GM23248 (cell line): Measurements from ENCODE around the gene GNPTG. TPM values are rescaled to one million over a fixed set of nuclear protein-coding genes. Genes with fewer than 3 reads are reported as not detected.

ENCODE experiments used
- DNase-seq: peaks from one replicate; pipeline ENCODE4 v3.0.0-alpha.2; 2015
- H2AFZ ChIP-seq: fragments of 200-600 bp; sonication (generic); 2 replicates; pipeline ENCODE4 v1.6.1; 2016; ENCODE audit warnings: antibody characterized with exemption
- H3F3A ChIP-seq: fragments of 200-600 bp; sonication (generic); 2 replicates; pipeline ENCODE4 v1.6.1; 2016; ENCODE audit warnings: mild to moderate bottlenecking, antibody characterized with exemption, mixed run types; ENCODE audit not compliant: insufficient read depth
- H3K27ac ChIP-seq: fragments of 200-600 bp; sonication (generic); 2 replicates; pipeline ENCODE4 v1.5.1; 2016; ENCODE audit warnings: mild to moderate bottlenecking
- H3K27me3 ChIP-seq: fragments of 200-600 bp; sonication (generic); replicated peaks from 2 replicates; pipeline ENCODE4 v1.6.1; 2016; ENCODE audit warnings: mild to moderate bottlenecking; ENCODE audit not compliant: insufficient read depth
- H3K36me3 ChIP-seq: fragments of 200-600 bp; sonication (generic); 2 replicates; pipeline ENCODE4 v1.6.1; 2016; ENCODE audit warnings: low read depth, mild to moderate bottlenecking
- H3K4me1 ChIP-seq: fragments of 200-600 bp; sonication (generic); 2 replicates; pipeline ENCODE4 v1.6.1; 2016; ENCODE audit warnings: mild to moderate bottlenecking; ENCODE audit not compliant: insufficient read depth
- H3K4me2 ChIP-seq: fragments of 200-600 bp; sonication (generic); one replicate; pipeline ENCODE4 v1.6.1; 2016; ENCODE audit warnings: mild to moderate bottlenecking; ENCODE audit not compliant: unreplicated experiment
- H3K4me3 ChIP-seq: fragments of 200-600 bp; sonication (generic); 2 replicates; pipeline ENCODE4 v1.5.1; 2016; ENCODE audit warnings: mild to moderate bottlenecking
- H3K79me2 ChIP-seq: fragments of 200-600 bp; sonication (generic); 2 replicates; pipeline ENCODE4 v1.6.1; 2016; ENCODE audit warnings: mild to moderate bottlenecking; ENCODE audit not compliant: insufficient read depth
- H3K9ac ChIP-seq: fragments of 200-600 bp; sonication (generic); 2 replicates; pipeline ENCODE4 v1.6.1; 2016; ENCODE audit warnings: mild to moderate bottlenecking
- H3K9me2 ChIP-seq: fragments of 200-600 bp; sonication (generic); 2 replicates; pipeline ENCODE4 v1.6.1; 2016; ENCODE audit warnings: mixed run types, mild to moderate bottlenecking, moderate library complexity; ENCODE audit not compliant: insufficient read depth
- H3K9me3 ChIP-seq: fragments of 200-600 bp; sonication (generic); one replicate; pipeline ENCODE4 v1.6.1; 2017; ENCODE audit warnings: low read depth
- H4K20me1 ChIP-seq: fragments of 200-600 bp; sonication (generic); 2 replicates; pipeline ENCODE4 v1.6.0; 2016; ENCODE audit not compliant: insufficient read depth
- EZH2 ChIP-seq: fragments of 200-600 bp; sonication (generic); IDR thresholded peaks from 2 replicates; pipeline ENCODE4 v1.6.1; 2018; ENCODE audit warnings: antibody characterized with exemption, mild to moderate bottlenecking; ENCODE audit not compliant: insufficient read depth, poor library complexity, severe bottlenecking
- EZH2phosphoT487 ChIP-seq: fragments of 200-600 bp; sonication (generic); IDR thresholded peaks from 2 replicates; pipeline ENCODE4 v1.6.1; 2018; ENCODE audit warnings: antibody characterized with exemption, moderate library complexity, mild to moderate bottlenecking, low read depth; ENCODE audit not compliant: insufficient read depth
- WGBS, 2 experiments: methylation state at CpG; one replicate each; pipeline ENCODE4 v1.1.6; 2015 to 2017; ENCODE audit warnings: low lambda C conversion rate in 2 of 2, low coverage in 1 of 2; ENCODE audit errors: missing lambda C conversion rate in 2 of 2; 5-methylcytosine and 5-hydroxymethylcytosine counted together
- in situ Hi-C: fragments of 300-500 bp; cut with MboI; formaldehyde crosslinking; loops from 2 replicates; pipeline ENCODE4 v1.15.0; 2020
- polyA plus RNA-seq: library from polyadenylated mRNA; unstranded; fragments of >200 nt; fragmentation: Nextera tagmentation; extraction: Ambion mirVana; gene quantifications from 2 replicates; pipeline ENCODE4 v1.2.1, GENCODE V29; 2016
- total RNA-seq: library from RNA; depleted of rRNA; stranded (reverse); fragments of >200 nt; shearing (Covaris generic); gene quantifications from 2 replicates; pipeline ENCODE4 v1.2.3, GENCODE V29; 2014; rRNA removed

Gene GNPTG
- total RNA-seq (52.4 and 85.8 TPM in 2 replicates), polyA plus RNA-seq (99.9 and 109 TPM in 2 replicates)

- Histone ChIP-seq H3K27me3 (no peaks in the 10 kb centered on the region), H3K9ac (peak within 1 kb of the TSS; percentile 92), H3K79me2 (peaks cover 71% of the 10 kb centered on the region), H2AFZ (peak within 1 kb of the TSS; percentile 77), H3K9me3 (no peaks in the 10 kb centered on the region), H3K9me2 (no peaks in the 10 kb centered on the region), H3K4me2 (peak within 1 kb of the TSS; percentile 89), H3K36me3 (no peaks in the 10 kb centered on the region; the same call in 1 of the 2 replicates), H3K27ac (peak within 1 kb of the TSS; percentile 37), H4K20me1 (no peaks in the 10 kb centered on the region), H3K4me1 (peaks cover 7% of the 10 kb centered on the region; the same call in 1 of the 2 replicates), H3F3A (no peaks in the 10 kb centered on the region), H3K4me3 (peak within 1 kb of the TSS; percentile 91)
- TF ChIP-seq EZH2phosphoT487 (no peak), EZH2 (no peak)
- DNase-seq = peak; percentile 93
- 1% methylated on average over 71 to 92 of the region's 98 CpGs for WGBS, 2 experiments
- in situ Hi-C loops = no loop called here
These were observed at the start of gene GNPTG, which contains the start of gene TSR3 for GRCh38 chr16:1351582-1352362. GNPTG (plus strand) TSS chr16:1351931; CDS start chr16:1351966, 35 bp downstream. TSR3 (minus strand) TSS chr16:1351878; CDS start chr16:1351804, 74 bp downstream.

DNA sequence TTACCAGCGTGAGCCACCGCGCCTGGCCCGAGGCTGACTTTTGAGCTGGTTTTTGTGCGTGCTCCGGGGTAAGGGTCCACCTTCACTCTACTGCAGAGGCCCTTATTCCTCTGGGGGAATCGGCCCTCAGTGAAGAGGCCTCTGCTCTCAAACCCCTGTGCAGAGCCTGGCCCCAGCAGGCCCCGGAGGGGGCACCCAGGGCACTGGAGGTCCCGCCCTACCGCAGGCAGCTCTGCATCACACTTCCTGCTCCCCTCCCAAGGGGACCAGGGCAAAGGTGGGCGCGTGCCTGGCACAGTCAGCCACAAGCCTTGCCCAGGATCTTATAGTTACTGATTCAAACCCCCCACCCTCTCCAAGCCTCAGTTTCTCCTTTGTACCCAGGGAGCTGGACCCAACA lies 45.9 kb upstream of the GNPTG start:
- H3K27me3 ChIP-seq = no peaks in the 10 kb centered on the region
- H3K4me3 ChIP-seq = no peak overlapping the region
- H3K79me2 ChIP-seq = peaks cover 9% of the 10 kb centered on the region
- peaks cover 7% of the 10 kb centered on the region; the same call in 1 of the 2 replicates for H3F3A ChIP-seq
- in situ Hi-C loops = no loop called here
- TF ChIP-seq EZH2phosphoT487 = no peak
- no peak for TF ChIP-seq EZH2
- H3K9me3 ChIP-seq = no peaks in the 10 kb centered on the region
- H3K9ac ChIP-seq = no peak overlapping the region
- no peaks in the 10 kb centered on the region for H3K4me1 ChIP-seq
- no peaks in the 10 kb centered on the region for H3K9me2 ChIP-seq
- 85 to 86% methylated on average over 12 of the region's 12 CpGs for WGBS, 2 experiments
- H2AFZ ChIP-seq = no peak overlapping the region
- no peak for DNase-seq
- no peak overlapping the region for H3K27ac ChIP-seq
- peaks cover 5% of the 10 kb centered on the region; the same call in 1 of the 2 replicates for H4K20me1 ChIP-seq
- H3K4me2 ChIP-seq = no peak overlapping the region
- no peaks in the 10 kb centered on the region for H3K36me3 ChIP-seq

DNA sequence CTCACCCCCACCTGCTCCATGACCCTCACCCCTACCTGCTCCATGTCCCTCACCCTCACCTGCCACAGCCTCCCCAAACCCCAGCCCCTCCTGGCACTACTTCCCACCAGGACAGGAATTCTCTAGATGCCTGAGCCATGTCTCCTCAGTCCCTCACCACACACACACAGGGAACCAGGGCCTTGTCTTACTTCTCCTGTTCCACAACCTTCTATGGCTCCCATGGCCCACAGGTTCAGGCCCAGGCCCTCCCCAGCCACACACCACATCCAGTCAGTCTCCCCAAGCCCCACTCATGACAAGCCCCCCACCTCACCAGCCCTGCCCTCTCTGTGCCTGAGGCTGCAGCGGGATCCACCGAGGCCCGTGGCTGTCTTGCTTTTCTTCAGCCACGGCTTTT lies 45.4 kb upstream of the GNPTG start:
- Histone ChIP-seq H3K79me2 (peaks cover 15% of the 10 kb centered on the region), H3F3A (peaks cover 12% of the 10 kb centered on the region; the same call in 1 of the 2 replicates), H3K9me2 (no peaks in the 10 kb centered on the region), H3K9ac (no peak overlapping the region), H3K4me1 (peaks cover 3% of the 10 kb centered on the region; the same call in 1 of the 2 replicates), H4K20me1 (peaks cover 10% of the 10 kb centered on the region; the same call in 1 of the 2 replicates), H3K4me2 (no peak overlapping the region), H3K27ac (no peak overlapping the region), H3K4me3 (no peak overlapping the region), H3K9me3 (no peaks in the 10 kb centered on the region), H2AFZ (no peak overlapping the region), H3K36me3 (no peaks in the 10 kb centered on the region), H3K27me3 (no peaks in the 10 kb centered on the region)
- in situ Hi-C loops = no loop called here
- TF ChIP-seq EZH2 (no peak), EZH2phosphoT487 (no peak)
- no peak for DNase-seq
- 30 to 47% methylated on average over 4 of the region's 4 CpGs for WGBS, 2 experiments

DNA sequence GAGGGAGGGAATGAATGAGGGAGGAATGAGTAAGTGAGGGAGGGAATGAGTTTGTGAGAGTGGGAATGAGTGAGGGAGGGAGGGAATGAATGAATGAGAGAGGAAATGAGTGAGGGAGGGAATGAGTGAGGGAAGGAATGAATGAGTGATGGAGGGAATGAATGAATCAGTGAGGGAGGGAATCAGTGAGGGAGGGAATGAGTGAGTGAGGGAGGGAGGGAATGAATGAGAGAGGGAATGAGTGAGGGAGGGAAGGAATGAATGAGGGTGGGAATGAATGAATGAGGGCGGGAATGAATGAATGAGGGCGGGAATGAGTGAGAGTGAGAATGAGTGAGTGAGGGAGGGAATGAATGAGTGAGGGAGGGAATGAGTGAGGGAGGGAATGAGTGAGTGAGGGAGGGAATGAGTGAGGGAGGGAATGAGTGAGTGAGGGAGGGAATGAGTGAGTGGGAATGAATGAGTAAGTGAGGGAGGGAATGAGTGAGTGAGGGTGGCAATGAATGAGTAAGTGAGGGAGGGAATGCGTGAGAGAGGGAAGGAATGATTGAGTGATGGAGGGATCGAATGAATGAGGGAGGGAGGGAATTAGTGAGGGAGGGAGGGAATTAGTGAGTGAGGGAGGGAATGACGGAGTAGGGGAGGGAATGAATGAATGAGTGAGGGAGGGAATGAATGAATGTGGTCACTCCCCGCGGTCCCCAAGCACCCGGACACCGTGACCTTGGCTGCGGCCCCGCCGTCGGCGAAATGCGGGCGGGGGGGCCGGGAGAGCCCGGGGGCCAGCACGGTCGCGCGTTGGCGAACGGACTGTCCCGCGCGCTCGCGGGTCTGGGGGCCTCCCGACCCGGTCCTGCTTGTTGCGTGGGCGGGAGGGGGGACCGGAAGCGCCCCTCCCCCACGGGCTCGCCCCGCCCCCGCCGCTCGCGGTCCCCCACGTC lies 43.4 kb upstream of the GNPTG start:
- Histone ChIP-seq H2AFZ (peak overlapping the region; percentile 52), H3K4me1 (peaks cover 16% of the 10 kb centered on the region), H3K9me3 (no peaks in the 10 kb centered on the region), H3K79me2 (peaks cover 34% of the 10 kb centered on the region), H3K27ac (peak overlapping the region; percentile 98), H3K4me3 (peak overlapping the region; percentile 83), H3F3A (peaks cover 12% of the 10 kb centered on the region; the same call in 1 of the 2 replicates), H3K36me3 (no peaks in the 10 kb centered on the region), H4K20me1 (peaks cover 21% of the 10 kb centered on the region), H3K4me2 (no peak overlapping the region), H3K9ac (peak overlapping the region; percentile 99), H3K27me3 (no peaks in the 10 kb centered on the region), H3K9me2 (no peaks in the 10 kb centered on the region)
- in situ Hi-C loops = no loop called here
- DNase-seq = no peak
- TF ChIP-seq EZH2 (no peak), EZH2phosphoT487 (no peak)
- WGBS, 2 experiments = 0 to 5% methylated on average over 4 to 39 of the region's 43 CpGs
